ENCODE data around the gene WDR91. TPM values are rescaled to one million over a fixed set of nuclear protein-coding genes. Genes with fewer than 3 reads are reported as not detected.

The WDR91 gene
- total RNA-seq, 2 experiments from 2014 or later = 12.9 to 13.1 TPM

- DNase-seq (no peak), ATAC-seq (no peak)
- Mint-ChIP-seq H3K9me3 (peaks cover 19% of the 10 kb centered on the region), H3K4me3 (no peak overlapping the region), H3K36me3 (ENCODE audit: low read depth) (peaks cover 90% of the 10 kb centered on the region), H3K27me3 (no peaks in the 10 kb centered on the region), H3K27ac (peak overlapping the region; percentile 73), H3K4me1 (ENCODE audit: low read depth) (peaks cover 67% of the 10 kb centered on the region)
- POLR2A ChIA-PET = interaction anchor here (0.7 to 16.8 kb wide), 4 partner anchors 9 to 217 kb away, joined by 3 to 204 read pairs (median 4); partner anchors contain the start of gene TMEM140
- CTCF ChIA-PET = interaction anchor here (1.6 to 3.3 kb wide), 3 partner anchors 16 to 475 kb away, joined by 3 to 11 read pairs (median 8); partner anchors contain the start of genes AGBL3 and TMEM140
- intact Hi-C loops (cut with micrococcal nuclease) = no loop called here
- no peak for TF ChIP-seq CTCF (IDR thresholded peaks at IDR 0.05)
Measured at GRCh38 chr7:135164357-135165061, 46.8 kb downstream of the WDR91 start.

GRCh38 chr7:135162382-135163001 lies 48.8 kb downstream of the WDR91 start:
- ChIA-PET CTCF (interaction anchor here (1.0 to 3.3 kb wide), 2 partner anchors 8 to 14 kb away, joined by 3 to 11 read pairs; partner anchors contain the start of genes CYREN and TMEM140), POLR2A (interaction anchor here (0.6 to 16.8 kb wide), 2 partner anchors 15 to 544 kb away, joined by 3 to 204 read pairs; partner anchors contain the start of gene TMEM140)
- peak overlapping the region; percentile 85 for H3K27ac Mint-ChIP-seq
- peaks cover 19% of the 10 kb centered on the region for H3K9me3 Mint-ChIP-seq
- H3K27me3 Mint-ChIP-seq = no peaks in the 10 kb centered on the region
- ATAC-seq (no peak), DNase-seq (no peak)
- intact Hi-C loops (cut with micrococcal nuclease) = no loop called here
- no peak for TF ChIP-seq CTCF (IDR thresholded peaks at IDR 0.05)
- peaks cover 85% of the 10 kb centered on the region for H3K36me3 Mint-ChIP-seq (ENCODE audit: low read depth)
- H3K4me1 Mint-ChIP-seq (ENCODE audit: low read depth) = peaks cover 57% of the 10 kb centered on the region
- H3K4me3 Mint-ChIP-seq = no peak overlapping the region

GRCh38 chr7:135161669-135162068 lies 49.7 kb downstream of the WDR91 start:
- TF ChIP-seq CTCF (IDR thresholded peaks at IDR 0.05) = no peak
- peaks cover 86% of the 10 kb centered on the region for H3K36me3 Mint-ChIP-seq (ENCODE audit: low read depth)

GRCh38 chr7:135160858-135161653 lies 50.3 kb downstream of the WDR91 start:
- peaks cover 88% of the 10 kb centered on the region for H3K36me3 Mint-ChIP-seq (ENCODE audit: low read depth)
- H3K4me1 Mint-ChIP-seq (ENCODE audit: low read depth) = peaks cover 45% of the 10 kb centered on the region
- intact Hi-C loops (cut with micrococcal nuclease) = no loop called here
- H3K27ac Mint-ChIP-seq = peak overlapping the region; percentile 85
- TF ChIP-seq CTCF (IDR thresholded peaks at IDR 0.05) = no peak
- ChIA-PET CTCF (interaction anchor here (0.7 to 1.6 kb wide), 4 partner anchors 8 to 175 kb away, joined by 3 to 7 read pairs (median 4); no protein-coding TSS in a partner anchor), POLR2A (interaction anchor here (0.5 to 16.8 kb wide), 7 partner anchors 8 to 175 kb away, joined by 3 to 204 read pairs (median 4); partner anchors contain the start of genes AGBL3 and TMEM140)
- no peaks in the 10 kb centered on the region for H3K27me3 Mint-ChIP-seq
- no peak overlapping the region for H3K4me3 Mint-ChIP-seq
- H3K9me3 Mint-ChIP-seq = peaks cover 30% of the 10 kb centered on the region
- ATAC-seq (no peak), DNase-seq (no peak)

More at GRCh38 chr7:135161669-135162068, 49.7 kb downstream of the WDR91 start:
- no peak overlapping the region for H3K4me3 Mint-ChIP-seq
- ATAC-seq (no peak), DNase-seq (no peak)
- CTCF ChIA-PET = interaction anchor here (0.7 to 1.6 kb wide), 5 partner anchors 7 to 176 kb away, joined by 3 to 7 read pairs (median 4); partner anchors contain the start of gene CYREN
- intact Hi-C loops (cut with micrococcal nuclease) = no loop called here
- peak overlapping the region; percentile 85 for H3K27ac Mint-ChIP-seq
- H3K4me1 Mint-ChIP-seq (ENCODE audit: low read depth) = peaks cover 49% of the 10 kb centered on the region
- H3K27me3 Mint-ChIP-seq = no peaks in the 10 kb centered on the region
- POLR2A ChIA-PET = interaction anchor here (0.6 to 16.8 kb wide), 5 partner anchors 8 to 543 kb away, joined by 3 to 204 read pairs (median 4); partner anchors contain the start of gene TMEM140
- H3K9me3 Mint-ChIP-seq = peaks cover 24% of the 10 kb centered on the region

Data from activated CD8-positive, alpha-beta T cell treated with anti-CD3 and anti-CD28 coated beads for 36 hours (primary cell).